Hepatocyte (in vitro differentiated cells): Measurements from ENCODE around the gene PDIA6. TPM values are rescaled to one million over a fixed set of nuclear protein-coding genes. Genes with fewer than 3 reads are reported as not detected.

Experiments
- DNase-seq: peaks from one replicate; pipeline ENCODE4 v3.0.0-alpha.2; 2016; ENCODE audit warnings: low spot score
- H2AFZ ChIP-seq: fragments of 200-600 bp; sonication (generic); 2 replicates; pipeline ENCODE4 v1.6.0; 2016; ENCODE audit warnings: antibody characterized with exemption, mild to moderate bottlenecking
- H3K27ac ChIP-seq: fragments of 200-600 bp; sonication (generic); 2 replicates; pipeline ENCODE4 v1.5.1; 2016; ENCODE audit warnings: mild to moderate bottlenecking
- H3K27me3 ChIP-seq: fragments of 200-600 bp; sonication (generic); 2 replicates; pipeline ENCODE4 v1.6.1; 2016
- H3K36me3 ChIP-seq: fragments of 200-600 bp; sonication (generic); replicated peaks from 2 replicates; pipeline ENCODE4 v1.5.1; 2016; ENCODE audit warnings: low read depth; ENCODE audit not compliant: insufficient read depth
- H3K4me1 ChIP-seq: fragments of 200-600 bp; sonication (generic); 2 replicates; pipeline ENCODE4 v1.5.1; 2016; ENCODE audit warnings: mild to moderate bottlenecking, moderate library complexity; ENCODE audit not compliant: insufficient read depth
- H3K4me2 ChIP-seq: fragments of 200-600 bp; sonication (generic); 2 replicates; pipeline ENCODE4 v1.6.0; 2016
- H3K4me3 ChIP-seq: fragments of 200-600 bp; sonication (generic); 2 replicates; pipeline ENCODE4 v1.5.1; 2016; ENCODE audit warnings: mild to moderate bottlenecking
- H3K79me2 ChIP-seq: fragments of 200-600 bp; sonication (generic); 2 replicates; pipeline ENCODE4 v1.6.0; 2017; ENCODE audit warnings: mild to moderate bottlenecking
- H3K9me2 ChIP-seq: fragments of 200-600 bp; sonication (generic); replicated peaks from 2 replicates; pipeline ENCODE4 v1.6.0; 2017; ENCODE audit warnings: mild to moderate bottlenecking; ENCODE audit not compliant: insufficient read depth
- H3K9me3 ChIP-seq: fragments of 200-600 bp; sonication (generic); 2 replicates; pipeline ENCODE4 v1.5.1; 2016; ENCODE audit warnings: low read depth, mild to moderate bottlenecking
- H4K20me1 ChIP-seq: fragments of 200-600 bp; sonication (generic); 2 replicates; pipeline ENCODE4 v1.6.0; 2016; ENCODE audit warnings: mild to moderate bottlenecking; ENCODE audit not compliant: insufficient read depth, poor library complexity, severe bottlenecking
- EZH2 ChIP-seq: fragments of 200-600 bp; sonication (generic); IDR thresholded peaks from 2 replicates; pipeline ENCODE4 v1.6.1; 2016; ENCODE audit warnings: antibody characterized with exemption, mild to moderate bottlenecking, borderline replicate concordance
- EZH2phosphoT487 ChIP-seq: fragments of 200-600 bp; sonication (generic); IDR thresholded peaks from one replicate; pipeline ENCODE4 v1.6.1; 2018; ENCODE audit warnings: antibody characterized with exemption, mild to moderate bottlenecking, low read depth, moderate library complexity; ENCODE audit not compliant: unreplicated experiment, severe bottlenecking
- WGBS: methylation state at CpG from one replicate; pipeline ENCODE4 v1.1.6; 2016; ENCODE audit warnings: low lambda C conversion rate; ENCODE audit errors: missing lambda C conversion rate; 5-methylcytosine and 5-hydroxymethylcytosine counted together
- polyA plus RNA-seq: library from polyadenylated mRNA; unstranded; fragments of >200 nt; fragmentation: Nextera tagmentation; extraction: Ambion mirVana; gene quantifications from 2 replicates; pipeline ENCODE4 v1.2.1, GENCODE V29; 2016
- total RNA-seq: library from RNA; depleted of rRNA; stranded (reverse); fragments of >200 nt; gene quantifications from 2 replicates; pipeline ENCODE4 v1.2.3, GENCODE V29; 2014
- TF ChIP-seq, protein P1 (sequence below): fragments of 200-600 bp; sonication (generic); IDR thresholded peaks from 2 replicates; pipeline ENCODE4 v1.5.1; 2016; ENCODE audit warnings: antibody characterized with exemption, mild to moderate bottlenecking; ENCODE audit not compliant: poor library complexity

The PDIA6 gene
- total and polyA plus RNA-seq, 2 experiments from 2014 or later: 507 to 715 TPM

DNA sequence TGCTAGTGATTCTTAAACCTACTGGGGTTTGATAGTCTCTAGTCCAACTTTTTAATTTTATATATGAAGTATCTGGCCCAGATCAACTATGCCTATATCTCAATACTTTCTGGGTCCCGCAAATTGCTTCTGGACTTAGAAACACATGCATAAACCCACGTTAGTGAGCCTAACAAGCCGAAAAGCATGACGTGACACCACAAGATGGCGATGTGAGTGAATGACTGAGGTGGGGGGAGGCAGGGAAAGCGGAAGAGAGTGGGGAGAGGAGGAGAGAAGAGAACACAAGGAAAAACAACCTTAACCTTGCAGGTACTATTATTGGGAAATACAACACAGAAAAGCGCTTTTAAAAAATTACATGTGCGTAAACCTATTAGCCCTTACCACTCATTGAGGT is 13.8 kb downstream of the PDIA6 start:
- Histone ChIP-seq H3K27ac (no peak overlapping the region), H4K20me1 (peaks cover 50% of the 10 kb centered on the region), H3K4me1 (no peaks in the 10 kb centered on the region), H3K36me3 (no peaks in the 10 kb centered on the region), H2AFZ (no peak overlapping the region), H3K27me3 (no peaks in the 10 kb centered on the region), H3K9me2 (no peaks in the 10 kb centered on the region), H3K9me3 (no peaks in the 10 kb centered on the region), H3K79me2 (peaks cover 78% of the 10 kb centered on the region), H3K4me2 (no peak overlapping the region), H3K4me3 (no peak overlapping the region)
- 88% methylated on average over 8 of the region's 8 CpGs for WGBS
- TF ChIP-seq, protein P1, sequence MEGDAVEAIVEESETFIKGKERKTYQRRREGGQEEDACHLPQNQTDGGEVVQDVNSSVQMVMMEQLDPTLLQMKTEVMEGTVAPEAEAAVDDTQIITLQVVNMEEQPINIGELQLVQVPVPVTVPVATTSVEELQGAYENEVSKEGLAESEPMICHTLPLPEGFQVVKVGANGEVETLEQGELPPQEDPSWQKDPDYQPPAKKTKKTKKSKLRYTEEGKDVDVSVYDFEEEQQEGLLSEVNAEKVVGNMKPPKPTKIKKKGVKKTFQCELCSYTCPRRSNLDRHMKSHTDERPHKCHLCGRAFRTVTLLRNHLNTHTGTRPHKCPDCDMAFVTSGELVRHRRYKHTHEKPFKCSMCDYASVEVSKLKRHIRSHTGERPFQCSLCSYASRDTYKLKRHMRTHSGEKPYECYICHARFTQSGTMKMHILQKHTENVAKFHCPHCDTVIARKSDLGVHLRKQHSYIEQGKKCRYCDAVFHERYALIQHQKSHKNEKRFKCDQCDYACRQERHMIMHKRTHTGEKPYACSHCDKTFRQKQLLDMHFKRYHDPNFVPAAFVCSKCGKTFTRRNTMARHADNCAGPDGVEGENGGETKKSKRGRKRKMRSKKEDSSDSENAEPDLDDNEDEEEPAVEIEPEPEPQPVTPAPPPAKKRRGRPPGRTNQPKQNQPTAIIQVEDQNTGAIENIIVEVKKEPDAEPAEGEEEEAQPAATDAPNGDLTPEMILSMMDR: no peak
- TF ChIP-seq EZH2phosphoT487 (no peak), EZH2 (no peak)
- DNase-seq: no peak

DNA sequence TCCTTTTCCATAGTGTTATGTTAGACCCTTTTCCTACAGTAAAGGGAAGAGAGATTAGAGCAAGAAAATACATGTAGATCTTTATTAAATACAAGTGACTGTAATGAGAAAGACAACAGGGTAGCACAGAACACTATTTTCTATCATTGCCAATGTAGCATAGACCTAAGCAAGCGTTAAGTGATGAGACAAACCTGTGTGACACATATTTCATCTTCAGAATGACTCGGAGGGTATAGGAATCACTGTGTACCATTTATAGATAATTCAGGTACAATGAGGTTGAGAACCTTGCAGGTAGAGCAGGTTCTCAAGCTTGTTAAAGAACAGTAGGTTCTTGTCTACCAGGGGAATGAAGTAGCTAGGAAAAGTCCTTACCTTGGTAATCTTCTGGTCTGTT is 15.9 kb downstream of the PDIA6 start:
- 98% methylated on average over 2 of the region's 2 CpGs for WGBS
- TF ChIP-seq EZH2 (no peak), EZH2phosphoT487 (no peak)
- TF ChIP-seq, protein P1: no peak
- Histone ChIP-seq H2AFZ (no peak overlapping the region), H4K20me1 (peaks cover 36% of the 10 kb centered on the region), H3K9me2 (no peaks in the 10 kb centered on the region), H3K4me2 (no peak overlapping the region), H3K27ac (no peak overlapping the region), H3K9me3 (no peaks in the 10 kb centered on the region), H3K36me3 (no peaks in the 10 kb centered on the region), H3K79me2 (peaks cover 69% of the 10 kb centered on the region), H3K4me1 (no peaks in the 10 kb centered on the region), H3K27me3 (no peaks in the 10 kb centered on the region), H3K4me3 (no peak overlapping the region)
- DNase-seq: no peak

DNA sequence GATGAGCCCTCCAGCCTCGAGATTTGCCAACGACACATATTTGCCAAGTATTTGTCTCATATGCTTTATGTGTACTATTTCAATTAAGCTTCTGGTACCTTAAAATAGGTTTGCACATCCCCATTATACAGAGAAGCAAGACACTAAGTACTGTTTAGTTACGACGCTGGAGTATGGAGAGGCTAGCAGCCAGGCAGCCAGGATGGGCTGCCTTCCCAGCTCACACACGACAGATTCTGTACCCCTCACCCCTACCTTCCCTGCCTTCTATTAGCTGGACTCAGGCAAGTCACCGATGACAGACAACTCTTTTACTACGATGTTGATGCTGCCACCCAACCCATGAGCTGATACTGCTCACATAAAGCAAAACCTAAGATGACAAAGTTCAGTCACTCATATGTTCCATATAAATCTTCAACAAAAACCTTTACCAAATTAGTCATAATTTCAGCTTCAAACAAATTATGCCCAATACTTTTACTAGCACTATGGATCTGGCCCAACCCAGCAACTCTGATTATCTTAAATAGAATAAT is 17.0 kb downstream of the PDIA6 start:
- H4K20me1 ChIP-seq: peaks cover 27% of the 10 kb centered on the region
- H3K4me3 ChIP-seq: no peak overlapping the region
- 81% methylated on average over 7 of the region's 7 CpGs for WGBS
- no peak for TF ChIP-seq EZH2phosphoT487
- TF ChIP-seq, protein P1: no peak
- TF ChIP-seq EZH2: no peak
- H3K9me3 ChIP-seq: no peaks in the 10 kb centered on the region
- no peak overlapping the region for H3K27ac ChIP-seq
- DNase-seq: no peak
- no peak overlapping the region for H2AFZ ChIP-seq
- peaks cover 58% of the 10 kb centered on the region for H3K79me2 ChIP-seq
- no peaks in the 10 kb centered on the region for H3K27me3 ChIP-seq
- H3K4me1 ChIP-seq: no peaks in the 10 kb centered on the region
- no peaks in the 10 kb centered on the region for H3K9me2 ChIP-seq
- H3K4me2 ChIP-seq: no peak overlapping the region
- H3K36me3 ChIP-seq: no peaks in the 10 kb centered on the region
